Naive thymus-derived CD4-positive, alpha-beta T cell (primary cell): ENCODE measurements around the gene GPC6. TPM values are rescaled to one million over a fixed set of nuclear protein-coding genes. Genes with fewer than 3 reads are reported as not detected.
"Not testable (repeated sequence)": the region's sequence is repeated elsewhere in the genome, so short reads cannot be mapped to it uniquely, and the experiment has no call there.

Experiments
- ATAC-seq: fragments of 150-1000 bp; cut with Tn5 transposase; 2 replicates; pipeline ENCODE4 v1.10.0; 2021; ENCODE audit warnings: mild to moderate bottlenecking, moderate library complexity
- CTCF ChIA-PET: fragments of 350-600 bp; sonication (Branson Sonifier 250); formaldehyde crosslinking; loops from one replicate; lab custom pipeline; 2021; ENCODE audit warnings: antibody characterized with exemption; lab: Charles Lee
- POLR2A ChIA-PET: fragments of 350-600 bp; sonication (Branson Sonifier 250); formaldehyde crosslinking; loops from one replicate; lab custom pipeline; 2021; ENCODE audit warnings: antibody characterized with exemption, inconsistent platforms; lab: Charles Lee
- DNase-seq, 9 donors: peaks; one replicate each; pipeline versions ENCODE4 v3.0.0 to v3.0.0-alpha.2; 2020 to 2022; ENCODE audit warnings: mixed read lengths in 1 of 9
- H3K27ac ChIP-seq: one replicate; pipeline ENCODE4 v1.7.0; 2013; ENCODE audit warnings: mild to moderate bottlenecking, low read depth, low read length, moderate library complexity
- H3K27me3 ChIP-seq, 2 donors: one replicate each; pipeline ENCODE4 v1.7.0; 2013; ENCODE audit warnings: low read length in 2 of 2, mild to moderate bottlenecking in 2 of 2, moderate library complexity in 2 of 2; ENCODE audit not compliant: control insufficient read depth in 2 of 2, insufficient read depth in 2 of 2
- H3K36me3 ChIP-seq, 3 experiments: 1 replicate in 2 of 3; 2 replicates in 1 of 3; pipeline ENCODE4 v1.7.0; 2013; ENCODE audit warnings: low read length in 3 of 3, mild to moderate bottlenecking in 3 of 3, moderate library complexity in 1 of 3; ENCODE audit not compliant: insufficient read depth in 3 of 3, control insufficient read depth in 2 of 3
- H3K4me1 ChIP-seq, 2 donors: one replicate each; pipeline ENCODE4 v1.7.0; 2013; ENCODE audit warnings: low read length in 2 of 2, mild to moderate bottlenecking in 2 of 2, moderate library complexity in 1 of 2; ENCODE audit not compliant: control insufficient read depth in 2 of 2, insufficient read depth in 2 of 2
- H3K4me3 ChIP-seq: 2 replicates; pipeline ENCODE4 v1.7.0; 2013; ENCODE audit warnings: mild to moderate bottlenecking, low read length
- H3K9me3 ChIP-seq, 3 experiments: 1 replicate in 2 of 3; 2 replicates in 1 of 3; pipeline ENCODE4 v1.7.0; 2013; ENCODE audit warnings: low read length in 3 of 3; ENCODE audit not compliant: control insufficient read depth in 2 of 3
- H3K27ac Mint-ChIP-seq, 9 donors: one replicate each; pipeline ENCODE4 v1.8.0; 2020 to 2022; ENCODE audit warnings: mixed read lengths in 9 of 9, mild to moderate bottlenecking in 8 of 9, moderate library complexity in 5 of 9, inconsistent platforms in 2 of 9
- H3K27me3 Mint-ChIP-seq, 5 donors: one replicate each; pipeline ENCODE4 v1.8.0; 2021 to 2022; ENCODE audit warnings: mixed read lengths in 5 of 5, mild to moderate bottlenecking in 1 of 5
- H3K36me3 Mint-ChIP-seq, 5 donors: one replicate each; pipeline ENCODE4 v1.8.0; 2020 to 2022; ENCODE audit warnings: mixed read lengths in 5 of 5, mild to moderate bottlenecking in 3 of 5, inconsistent platforms in 1 of 5
- H3K4me1 Mint-ChIP-seq, 7 donors: one replicate each; pipeline ENCODE4 v1.8.0; 2020 to 2022; ENCODE audit warnings: mixed read lengths in 7 of 7, mild to moderate bottlenecking in 3 of 7, inconsistent platforms in 1 of 7
- H3K4me3 Mint-ChIP-seq, 10 donors: one replicate each; pipeline ENCODE4 v1.8.0; 2020 to 2022; ENCODE audit warnings: mild to moderate bottlenecking in 10 of 10, mixed read lengths in 10 of 10, moderate library complexity in 6 of 10, inconsistent platforms in 2 of 10
- H3K9me3 Mint-ChIP-seq, 11 donors: one replicate each; pipeline ENCODE4 v1.8.0; 2020 to 2022; ENCODE audit warnings: mixed read lengths in 11 of 11, mild to moderate bottlenecking in 4 of 11, inconsistent platforms in 1 of 11, moderate library complexity in 1 of 11
- intact Hi-C, 2 donors: fragments of 100-400 bp; cut with micrococcal nuclease; formaldehyde crosslinking; loops; one replicate each; pipeline ENCODE4 v1.15.1; 2023
- polyA plus RNA-seq, 2 donors: library from polyadenylated mRNA; unstranded; fragments of 300-500 nt; fragmentation: Illumina TruSeq; gene quantifications; one replicate each; pipeline ENCODE4 v1.2.3, GENCODE V29; 2021
- total RNA-seq, 6 experiments: library from RNA in 5 of 6; stranded (reverse) in 5 of 6; gene quantifications; 1 replicate in 5 of 6; 2 replicates in 1 of 6; pipeline ENCODE4 v1.2.3 and lab custom pipeline; 2021 to 2026

The GPC6 gene
- total and polyA plus RNA-seq, 7 experiments from 2014 or later, result not detected

GRCh38 chr13:93450191-93450621 lies 223.6 kb downstream of the GPC6 start:
- no peaks in the 10 kb centered on the region for H3K4me1 ChIP-seq
- peaks cover 0 to 2% (median 0%) of the 10 kb centered on the region in 11 donors for H3K9me3 Mint-ChIP-seq
- ChIA-PET POLR2A (no interaction called here), CTCF (no interaction called here)
- H3K36me3 ChIP-seq, result no peaks in the 10 kb centered on the region
- H3K27ac Mint-ChIP-seq, result no peak overlapping the region
- ATAC-seq (no peak), DNase-seq (no peak)
- H3K4me3 Mint-ChIP-seq, result no peak overlapping the region
- peaks cover 0 to 1% (median 0%) of the 10 kb centered on the region in 7 donors for H3K4me1 Mint-ChIP-seq
- no peaks in the 10 kb centered on the region for H3K9me3 ChIP-seq
- H3K4me3 ChIP-seq, result no peak overlapping the region
- intact Hi-C loops, result no loop called here
- no peak overlapping the region for H3K27ac ChIP-seq
- H3K27me3 Mint-ChIP-seq, result no peaks in the 10 kb centered on the region
- H3K36me3 Mint-ChIP-seq, result no peaks in the 10 kb centered on the region
- no peaks in the 10 kb centered on the region for H3K27me3 ChIP-seq

DNA sequence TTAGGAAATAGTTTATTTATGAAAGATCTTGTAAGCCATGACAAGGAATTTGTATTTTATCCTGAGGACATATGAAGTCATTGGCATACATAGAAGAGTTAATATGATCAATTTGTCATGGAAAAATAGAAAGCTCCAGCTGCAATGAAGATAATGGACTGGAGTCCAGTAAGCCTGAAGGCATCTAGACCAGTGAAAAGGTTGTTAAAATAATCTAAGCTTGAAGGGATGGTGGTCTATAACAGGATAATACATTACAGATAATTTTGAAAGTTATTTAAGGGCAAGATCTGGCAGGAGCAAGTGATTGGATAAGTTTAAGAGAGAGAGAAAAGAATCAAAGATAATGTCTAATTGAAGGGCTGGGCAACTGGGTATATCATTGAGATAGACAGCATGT lies 224.2 kb downstream of the GPC6 start:
- Histone ChIP-seq H3K36me3 (no peaks in the 10 kb centered on the region), H3K4me1 (no peaks in the 10 kb centered on the region), H3K9me3 (no peaks in the 10 kb centered on the region), H3K27me3 (no peaks in the 10 kb centered on the region), H3K27ac (no peak overlapping the region), H3K4me3 (no peak overlapping the region)
- intact Hi-C loops, result no loop called here
- POLR2A ChIA-PET, result no interaction called here
- Mint-ChIP-seq H3K27me3 (no peaks in the 10 kb centered on the region), H3K4me3 (no peak overlapping the region), H3K27ac (no peak overlapping the region), H3K4me1 (peaks cover 0 to 1% (median 0%) of the 10 kb centered on the region in 7 donors), H3K9me3 (peaks cover 0 to 3% (median 0%) of the 10 kb centered on the region in 11 donors), H3K36me3 (no peaks in the 10 kb centered on the region)
- ATAC-seq, result no peak
- no peak for DNase-seq
- CTCF ChIA-PET, result no interaction called here

DNA sequence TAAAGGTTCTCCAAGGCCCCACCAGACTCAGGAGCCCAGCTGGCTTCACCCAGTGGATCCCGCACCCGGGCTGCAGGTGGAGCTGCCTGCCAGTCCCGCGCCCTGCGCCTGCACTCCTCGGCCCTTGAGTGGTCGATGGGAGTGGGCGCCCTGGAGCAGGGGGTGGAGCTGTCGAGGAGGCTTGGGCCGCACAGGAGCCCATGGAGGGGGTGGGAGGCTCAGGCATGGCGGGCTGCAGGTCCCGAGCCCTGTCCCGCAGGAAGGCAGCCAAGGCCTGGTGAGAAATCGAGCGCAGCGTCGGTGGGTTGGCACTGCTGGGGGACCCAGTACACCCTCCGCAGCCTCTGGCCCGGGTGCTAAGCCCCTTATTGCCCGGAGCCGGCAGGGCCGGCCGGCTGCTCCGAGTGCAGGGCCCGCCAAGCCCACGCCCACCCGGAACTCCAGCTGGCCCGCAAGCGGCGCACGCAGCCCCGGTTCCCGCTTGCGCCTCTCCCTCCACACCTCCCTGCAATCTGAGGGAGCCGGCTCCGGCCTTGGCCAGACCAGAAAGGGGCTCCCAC lies 228.1 kb downstream of the GPC6 start:
- H3K27me3 Mint-ChIP-seq, H3K9me3 Mint-ChIP-seq, H3K4me1 Mint-ChIP-seq, H3K27ac Mint-ChIP-seq, DNase-seq, H3K9me3 ChIP-seq, CTCF ChIA-PET, H3K27me3 ChIP-seq, H3K36me3 ChIP-seq, H3K27ac ChIP-seq, H3K4me3 ChIP-seq, POLR2A ChIA-PET, intact Hi-C loops, ATAC-seq, H3K4me3 Mint-ChIP-seq, H3K36me3 Mint-ChIP-seq, H3K4me1 ChIP-seq: not testable (repeated sequence)

DNA sequence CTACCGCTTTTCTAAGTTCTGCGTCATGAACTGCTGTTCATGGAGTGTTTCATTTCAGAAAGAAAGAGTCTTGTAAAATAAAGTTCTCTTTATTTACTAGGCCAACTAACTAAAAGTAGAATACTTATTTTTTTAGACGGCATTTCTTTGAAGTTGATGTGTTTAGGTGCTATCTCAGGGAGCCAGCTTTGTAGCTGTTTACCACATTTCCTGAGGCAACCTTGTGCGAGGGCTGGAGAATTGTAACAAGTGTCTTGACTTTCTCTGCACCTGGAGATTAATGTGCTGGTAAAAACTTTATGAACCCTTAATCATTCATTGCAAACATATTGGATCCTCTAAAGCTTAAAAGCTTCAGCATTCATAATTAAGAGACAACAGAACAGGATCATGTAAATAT lies 229.3 kb downstream of the GPC6 start:
- Mint-ChIP-seq H3K4me1 (no peaks in the 10 kb centered on the region), H3K4me3 (no peak overlapping the region), H3K36me3 (no peaks in the 10 kb centered on the region), H3K9me3 (peaks cover 0 to 5% (median 0%) of the 10 kb centered on the region in 11 donors), H3K27me3 (no peaks in the 10 kb centered on the region), H3K27ac (no peak overlapping the region)
- no peak overlapping the region for H3K27ac ChIP-seq
- ChIA-PET CTCF (no interaction called here), POLR2A (no interaction called here)
- no peaks in the 10 kb centered on the region for H3K9me3 ChIP-seq
- H3K27me3 ChIP-seq, result no peaks in the 10 kb centered on the region
- DNase-seq (no peak), ATAC-seq (no peak)
- intact Hi-C loops, result no loop called here
- H3K4me1 ChIP-seq, result no peaks in the 10 kb centered on the region
- no peak overlapping the region for H3K4me3 ChIP-seq
- no peaks in the 10 kb centered on the region for H3K36me3 ChIP-seq

- Mint-ChIP-seq H3K36me3 (no peaks in the 10 kb centered on the region), H3K27me3 (no peaks in the 10 kb centered on the region), H3K9me3 (peaks cover 0 to 6% (median 0%) of the 10 kb centered on the region in 11 donors), H3K4me3 (no peak overlapping the region), H3K27ac (no peak overlapping the region), H3K4me1 (no peaks in the 10 kb centered on the region)
- ATAC-seq (no peak), DNase-seq (no peak)
- no peaks in the 10 kb centered on the region for H3K4me1 ChIP-seq
- H3K27me3 ChIP-seq, result no peaks in the 10 kb centered on the region
- ChIA-PET POLR2A (no interaction called here), CTCF (no interaction called here)
- no peaks in the 10 kb centered on the region for H3K36me3 ChIP-seq
- intact Hi-C loops, result no loop called here
- H3K27ac ChIP-seq, result no peak overlapping the region
- H3K4me3 ChIP-seq, result no peak overlapping the region
- no peaks in the 10 kb centered on the region for H3K9me3 ChIP-seq
Measured at GRCh38 chr13:93460005-93460404, 233.4 kb downstream of the GPC6 start.

- Mint-ChIP-seq H3K27ac (no peak overlapping the region), H3K36me3 (no peaks in the 10 kb centered on the region), H3K27me3 (no peaks in the 10 kb centered on the region), H3K9me3 (peaks cover 0 to 14% (median 0%) of the 10 kb centered on the region in 11 donors), H3K4me3 (no peak overlapping the region), H3K4me1 (no peaks in the 10 kb centered on the region)
- ATAC-seq, result no peak
- intact Hi-C loops, result no loop called here
- Histone ChIP-seq H3K4me3 (no peak overlapping the region), H3K4me1 (no peaks in the 10 kb centered on the region), H3K9me3 (no peaks in the 10 kb centered on the region), H3K27me3 (no peaks in the 10 kb centered on the region), H3K36me3 (no peaks in the 10 kb centered on the region), H3K27ac (no peak overlapping the region)
- POLR2A ChIA-PET, result no interaction called here
- DNase-seq, result no peak
- CTCF ChIA-PET, result no interaction called here
Measured at GRCh38 chr13:93462151-93462550, 235.5 kb downstream of the GPC6 start.

- Histone ChIP-seq H3K9me3 (no peaks in the 10 kb centered on the region), H3K36me3 (no peaks in the 10 kb centered on the region), H3K4me1 (no peaks in the 10 kb centered on the region), H3K4me3 (no peak overlapping the region), H3K27me3 (no peaks in the 10 kb centered on the region), H3K27ac (no peak overlapping the region)
- ATAC-seq (no peak), DNase-seq (no peak)
- Mint-ChIP-seq H3K9me3 (peaks cover 0 to 23% (median 4%) of the 10 kb centered on the region in 11 donors), H3K36me3 (no peaks in the 10 kb centered on the region), H3K4me3 (no peak overlapping the region), H3K27me3 (no peaks in the 10 kb centered on the region), H3K4me1 (no peaks in the 10 kb centered on the region), H3K27ac (no peak overlapping the region)
- POLR2A ChIA-PET, result no interaction called here
- intact Hi-C loops, result no loop called here
- CTCF ChIA-PET, result no interaction called here
Measured at GRCh38 chr13:93466502-93467036, 240.0 kb downstream of the GPC6 start.
